Stimulated activated CD4-positive, alpha-beta T cell treated with anti-CD3 and anti-CD28 coated beads, Interleukin-15, amount 100 ng/mL, for 24 hours (primary cell): Measurements from ENCODE around the gene PFKP.

Experiments used
- DNase-seq: peaks from one replicate; pipeline ENCODE4 v3.0.0-alpha.2; 2020

The PFKP gene

GRCh38 chr10:3119796-3120459 is 52.6 kb downstream of the PFKP start:
- peak; percentile 35 for DNase-seq

- DNase-seq: no peak
Observed at GRCh38 chr10:3122034-3122433, 54.7 kb downstream of the PFKP start.

DNA sequence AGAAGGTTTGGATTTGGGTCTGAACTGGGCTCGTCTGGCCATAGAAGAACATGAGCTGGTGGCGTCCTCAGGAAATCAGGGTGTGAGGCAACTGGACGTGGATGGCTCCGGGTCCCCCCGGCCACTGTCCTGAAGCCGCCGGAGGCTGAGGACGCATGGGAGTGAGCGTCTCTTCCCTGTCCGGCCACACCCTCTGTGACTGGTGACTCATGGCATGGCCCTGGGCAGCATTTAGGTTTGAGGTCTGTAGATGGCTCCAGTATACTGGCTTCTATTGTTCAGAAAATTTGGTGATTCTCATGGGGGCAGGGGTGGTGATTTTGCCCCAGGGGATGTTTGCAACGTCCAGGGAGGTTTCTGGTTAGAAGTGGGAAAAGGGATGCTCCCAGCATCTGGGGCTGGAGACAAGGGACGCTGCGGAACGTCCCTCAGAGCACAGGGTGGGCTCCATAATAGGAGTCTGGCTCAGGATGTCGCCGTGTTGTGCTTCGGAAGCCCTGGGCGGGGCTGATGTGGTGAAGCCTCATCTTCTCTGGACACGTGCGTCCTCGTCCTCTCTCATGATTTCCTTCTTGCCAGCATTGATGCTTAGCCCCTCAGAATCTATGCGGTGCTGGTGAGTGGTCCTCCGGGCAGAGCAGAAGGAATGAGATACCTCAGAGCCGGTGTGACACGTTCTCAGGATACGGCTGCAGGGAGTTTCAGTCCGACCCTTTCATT is 55.3 kb downstream of the PFKP start:
- no peak for DNase-seq

DNA sequence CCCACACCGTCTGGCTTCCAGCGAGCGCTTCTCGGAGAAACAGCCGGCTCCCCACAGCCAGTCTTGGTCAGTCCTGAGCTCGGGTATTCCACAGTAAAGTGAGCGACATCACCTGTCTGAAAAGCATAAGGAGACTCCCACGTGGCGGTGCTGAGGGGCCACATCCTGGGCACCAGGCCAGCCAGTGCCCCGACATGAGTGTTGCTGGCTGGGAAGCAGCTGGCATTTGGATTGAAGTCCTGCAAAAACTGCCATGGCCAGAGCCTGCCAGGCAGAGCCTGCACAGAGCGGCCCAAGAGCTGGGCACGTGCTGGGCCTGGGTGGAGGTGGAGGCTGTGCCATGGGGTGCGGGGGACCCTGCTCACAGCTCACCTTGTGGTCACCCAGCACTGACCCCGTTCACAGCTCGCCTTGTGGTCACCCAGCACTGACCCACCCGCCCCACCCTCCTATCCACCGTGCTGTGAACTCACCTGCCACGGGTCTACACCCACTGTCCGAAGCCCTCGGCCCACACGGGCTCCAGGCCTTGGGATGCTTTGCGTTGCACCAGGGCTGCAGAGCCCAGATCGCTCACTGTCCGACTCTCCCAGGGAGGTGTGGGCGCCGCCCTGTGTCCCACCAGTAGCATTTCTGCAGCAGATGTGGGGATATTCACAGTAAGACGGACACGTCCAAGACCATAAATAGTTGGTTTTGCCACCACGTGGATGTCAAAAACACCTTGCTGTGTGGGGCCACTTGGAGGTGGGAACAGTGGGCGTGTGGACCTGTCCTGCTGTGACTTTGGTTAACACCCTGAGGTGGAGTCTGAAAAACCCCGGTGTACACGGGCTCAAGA is 56.4 kb downstream of the PFKP start:
- DNase-seq: no peak

GRCh38 chr10:3124412-3125175 is 57.2 kb downstream of the PFKP start:
- no peak for DNase-seq

GRCh38 chr10:3125527-3126170 is 58.3 kb downstream of the PFKP start:
- no peak for DNase-seq

DNA sequence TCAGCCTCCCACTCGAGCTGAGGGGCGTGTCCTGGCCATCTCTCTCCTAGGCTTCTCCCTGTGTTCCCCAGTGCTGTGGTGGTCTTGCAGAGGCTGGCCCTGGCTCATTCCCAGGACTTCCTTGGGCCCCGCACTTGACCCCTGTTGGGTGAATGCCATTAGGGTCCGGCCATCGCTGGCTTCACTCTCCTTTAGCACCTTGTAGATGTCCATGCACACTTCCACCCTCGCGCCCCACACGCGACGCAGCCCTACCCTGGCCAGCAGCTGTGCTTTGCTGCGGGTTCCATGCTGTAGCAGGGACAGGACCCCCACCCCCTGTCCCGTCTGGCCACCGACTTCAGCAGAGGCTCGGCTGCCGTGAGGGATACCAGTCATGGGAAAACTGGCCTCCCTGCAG is 58.9 kb downstream of the PFKP start:
- no peak for DNase-seq

- no peak for DNase-seq
Observed at GRCh38 chr10:3126741-3127346, 59.5 kb downstream of the PFKP start.

DNA sequence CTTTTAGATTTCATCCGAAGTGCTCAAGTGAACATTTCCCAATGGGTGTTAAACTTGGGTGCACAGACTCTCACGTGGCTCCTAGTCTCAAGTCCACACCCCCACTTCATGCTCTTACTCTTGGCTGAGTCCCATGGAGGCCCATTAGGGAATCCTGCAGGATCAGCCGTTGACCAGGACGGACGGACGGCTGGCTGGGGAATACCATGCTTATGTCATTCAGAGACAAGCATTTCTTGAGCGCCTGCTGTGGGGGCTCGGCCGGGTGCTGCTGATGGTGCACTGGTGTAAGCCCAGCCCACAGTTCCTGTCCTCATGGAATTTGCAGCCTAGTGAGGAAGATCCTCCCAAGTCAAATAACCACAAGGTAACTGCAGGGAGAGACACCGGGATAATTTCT is 60.6 kb downstream of the PFKP start:
- DNase-seq: no peak

DNA sequence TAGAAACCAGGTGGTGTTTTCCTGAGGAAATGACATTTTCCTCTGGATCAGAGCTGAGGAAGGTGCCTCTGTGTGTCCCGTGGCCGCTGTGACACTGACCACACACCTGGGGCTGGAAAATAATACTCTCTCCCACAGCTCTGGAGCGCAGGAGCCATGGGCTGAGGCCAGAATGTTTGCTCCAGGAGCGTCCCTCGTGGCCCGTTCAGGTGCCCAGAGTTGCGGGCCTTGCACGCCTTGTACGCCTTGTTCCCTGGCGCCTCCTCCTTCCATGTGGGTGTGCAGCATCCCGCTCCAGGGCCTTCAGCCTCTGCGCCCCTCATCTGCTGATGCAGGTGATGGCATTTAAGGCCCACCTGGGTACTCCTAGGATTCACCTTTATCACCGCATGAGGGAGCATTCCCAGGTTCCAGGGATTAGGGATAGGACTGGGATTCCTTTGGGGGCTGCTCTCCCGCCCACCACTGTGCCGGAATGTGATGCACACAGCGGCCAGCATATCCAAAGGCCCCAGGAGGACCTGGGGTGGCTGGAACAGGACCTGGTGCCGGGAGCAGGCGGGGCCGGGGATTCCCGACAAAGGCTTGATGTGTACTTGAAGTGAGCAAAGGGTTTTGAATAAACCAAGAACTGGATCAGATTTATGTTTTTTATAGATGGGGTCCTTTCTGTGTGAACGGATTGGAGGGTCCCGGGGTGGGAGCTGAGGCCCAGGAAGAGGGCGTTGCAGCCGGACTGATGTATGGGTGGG is 61.2 kb downstream of the PFKP start:
- DNase-seq: no peak

DNA sequence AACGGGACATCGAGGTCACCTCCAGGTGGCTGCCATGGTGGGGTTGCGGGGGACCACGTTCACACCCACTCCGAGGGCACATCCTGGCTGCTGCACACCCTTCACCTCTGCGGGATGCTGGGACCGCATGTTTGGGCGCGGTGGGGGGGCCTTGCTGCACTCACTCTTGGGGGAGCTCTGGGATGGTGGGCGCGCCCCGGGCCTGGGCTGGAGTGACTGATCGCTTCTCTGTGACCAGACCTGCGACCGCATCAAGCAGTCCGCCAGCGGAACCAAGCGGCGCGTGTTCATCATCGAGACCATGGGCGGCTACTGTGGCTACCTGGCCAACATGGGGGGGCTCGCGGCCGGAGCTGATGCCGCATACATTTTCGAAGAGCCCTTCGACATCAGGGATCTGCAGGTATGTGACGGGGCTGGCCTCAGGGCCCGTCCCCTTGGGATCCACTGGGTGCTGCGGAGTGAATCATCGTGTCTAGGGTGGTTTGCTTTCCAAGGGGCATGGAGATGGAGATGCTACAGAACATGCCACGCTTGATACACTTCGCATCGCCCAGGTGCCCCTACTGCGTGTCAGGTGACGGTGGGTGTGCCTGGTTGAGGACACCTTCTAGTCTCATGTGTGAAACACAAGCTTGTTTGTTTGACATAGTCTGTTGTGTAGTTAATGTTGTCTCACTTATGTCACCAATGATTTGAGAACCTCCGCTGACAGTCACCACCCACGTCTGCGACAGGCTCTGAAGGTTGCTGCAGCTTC is 62.4 kb downstream of the PFKP start:
- DNase-seq: no peak

GRCh38 chr10:3131098-3131497 is 63.8 kb downstream of the PFKP start:
- DNase-seq: no peak

GRCh38 chr10:3132036-3133025 is 65.0 kb downstream of the PFKP start:
- no peak for DNase-seq

- no peak for DNase-seq
Observed at GRCh38 chr10:3133948-3134347, 66.6 kb downstream of the PFKP start.

- no peak for DNase-seq
Observed at GRCh38 chr10:3135006-3135405, 67.7 kb downstream of the PFKP start.

DNA sequence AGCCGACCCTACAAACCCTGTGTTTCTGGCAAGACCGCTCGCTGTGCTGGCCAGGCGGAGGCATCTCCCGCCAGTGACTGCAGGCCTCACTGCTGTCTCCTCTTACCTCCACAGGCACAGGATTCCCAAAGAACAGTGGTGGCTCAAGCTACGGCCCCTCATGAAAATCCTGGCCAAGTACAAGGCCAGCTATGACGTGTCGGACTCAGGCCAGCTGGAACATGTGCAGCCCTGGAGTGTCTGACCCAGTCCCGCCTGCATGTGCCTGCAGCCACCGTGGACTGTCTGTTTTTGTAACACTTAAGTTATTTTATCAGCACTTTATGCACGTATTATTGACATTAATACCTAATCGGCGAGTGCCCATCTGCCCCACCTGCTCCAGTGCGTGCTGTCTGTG is 69.0 kb downstream of the PFKP start:
- DNase-seq: no peak

DNA sequence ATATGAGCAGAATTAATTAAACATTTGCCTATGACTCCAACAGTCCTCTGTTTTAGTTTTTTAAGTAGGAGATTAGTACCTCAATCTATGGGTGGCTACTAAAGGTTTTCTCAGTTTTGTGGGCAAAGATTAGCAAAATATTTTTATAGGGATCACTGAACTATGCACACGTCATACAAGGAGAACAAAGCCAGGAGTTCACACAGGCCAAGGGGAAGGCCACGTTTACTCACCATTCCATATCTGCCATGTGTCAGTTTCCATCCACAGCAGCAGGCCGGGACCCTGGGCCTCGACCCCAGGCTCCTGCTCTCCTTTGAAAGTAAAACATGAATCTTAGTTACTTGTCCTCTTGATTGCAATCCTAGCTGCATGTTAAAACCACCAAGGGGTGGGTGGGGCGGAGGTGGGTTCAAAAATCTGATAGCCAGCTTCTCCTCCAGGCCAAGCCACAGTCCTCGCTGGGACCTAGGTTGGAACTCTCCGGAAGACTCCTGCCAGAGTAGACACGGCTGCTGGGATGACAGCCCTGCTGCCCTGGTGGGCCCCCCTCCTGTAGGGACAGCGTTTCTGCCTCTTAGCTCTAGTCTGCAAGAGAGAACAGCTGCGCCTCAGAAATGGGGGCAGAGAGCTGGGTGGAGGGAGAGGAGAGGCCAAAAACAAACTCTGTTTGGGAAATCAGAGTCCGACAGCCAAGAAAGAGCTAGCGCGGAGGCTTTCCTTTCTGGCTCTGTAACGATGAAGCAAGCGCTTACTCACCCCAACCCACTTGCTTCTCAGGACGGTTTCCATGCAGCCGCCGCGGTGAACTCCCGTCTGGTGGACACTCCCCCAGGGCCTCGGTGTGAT is 69.6 kb downstream of the PFKP start:
- no peak for DNase-seq
